GM21526 (cell line): ENCODE results near the gene ARHGEF5.
A peak's percentile ranks its signal among the peaks of the same experiment; 100 is the strongest.

Source experiments
- ATAC-seq: cut with Tn5 transposase; IDR thresholded peaks from one replicate; pipeline ENCODE4 v1.9.1; 2021; ENCODE audit warnings: moderate library complexity; ENCODE audit not compliant: unreplicated experiment, low FRiP score

ARHGEF5 gene

GRCh38 chr7:144379776-144380384, 24.7 kb downstream of the ARHGEF5 start:
- ATAC-seq: no peak

- peak; percentile 91 for ATAC-seq
Observed at GRCh38 chr7:144384071-144384470, 28.9 kb downstream of the ARHGEF5 start.

- peak; percentile 57 for ATAC-seq
Observed at GRCh38 chr7:144384555-144385245, 29.5 kb downstream of the ARHGEF5 start.

GRCh38 chr7:144386741-144387140, 31.5 kb downstream of the ARHGEF5 start:
- no peak for ATAC-seq

- no peak for ATAC-seq
Observed at GRCh38 chr7:144388950-144389349, 33.7 kb downstream of the ARHGEF5 start.

GRCh38 chr7:144390481-144390880, 35.3 kb downstream of the ARHGEF5 start:
- no peak for ATAC-seq

- no peak for ATAC-seq
Observed at GRCh38 chr7:144391014-144391413, 35.8 kb downstream of the ARHGEF5 start.

GRCh38 chr7:144391823-144392255, 36.6 kb downstream of the ARHGEF5 start:
- ATAC-seq: peak; percentile 75

- ATAC-seq: no peak
Observed at GRCh38 chr7:144397086-144397485, 41.9 kb downstream of the ARHGEF5 start.

GRCh38 chr7:144398291-144398690, 43.1 kb downstream of the ARHGEF5 start:
- no peak for ATAC-seq

GRCh38 chr7:144398911-144399310, 43.7 kb downstream of the ARHGEF5 start:
- ATAC-seq: no peak

- ATAC-seq: no peak
Observed at GRCh38 chr7:144399946-144400345, 44.7 kb downstream of the ARHGEF5 start.

- no peak for ATAC-seq
Observed at GRCh38 chr7:144401490-144401889, 46.3 kb downstream of the ARHGEF5 start.

GRCh38 chr7:144403102-144403501, 47.9 kb downstream of the ARHGEF5 start:
- no peak for ATAC-seq

GRCh38 chr7:144403649-144404061, 48.5 kb downstream of the ARHGEF5 start, which contains the start of gene NOBOX:
TSS of gene NOBOX (minus strand) at chr7:144403693.
- no peak for ATAC-seq

- ATAC-seq: no peak
Observed at GRCh38 chr7:144404946-144405345, 49.7 kb downstream of the ARHGEF5 start.

GRCh38 chr7:144407266-144407931, 52.2 kb downstream of the ARHGEF5 start:
- no peak for ATAC-seq

- no peak for ATAC-seq
Observed at GRCh38 chr7:144408121-144408520, 52.9 kb downstream of the ARHGEF5 start.

GRCh38 chr7:144410441-144410840, 55.2 kb downstream of the ARHGEF5 start:
- no peak for ATAC-seq

GRCh38 chr7:144414815-144415214, 59.6 kb downstream of the ARHGEF5 start:
- ATAC-seq: no peak

GRCh38 chr7:144415858-144416257, 60.7 kb downstream of the ARHGEF5 start:
- ATAC-seq: no peak

- ATAC-seq: no peak
Observed at GRCh38 chr7:144416341-144416740, 61.1 kb downstream of the ARHGEF5 start.
